GM21737 (cell line): ENCODE data around the gene RAB21.
A peak's percentile ranks its signal among the peaks of the same experiment; 100 is the strongest.
"Not testable (repeated sequence)": the region's sequence is repeated elsewhere in the genome, so short reads cannot be mapped to it uniquely, and the experiment has no call there.

Experiments used
- ATAC-seq: cut with Tn5 transposase; IDR thresholded peaks from one replicate; pipeline ENCODE4 v1.9.1; 2021; ENCODE audit warnings: mild to moderate bottlenecking, moderate library complexity; ENCODE audit not compliant: unreplicated experiment

The RAB21 gene

DNA sequence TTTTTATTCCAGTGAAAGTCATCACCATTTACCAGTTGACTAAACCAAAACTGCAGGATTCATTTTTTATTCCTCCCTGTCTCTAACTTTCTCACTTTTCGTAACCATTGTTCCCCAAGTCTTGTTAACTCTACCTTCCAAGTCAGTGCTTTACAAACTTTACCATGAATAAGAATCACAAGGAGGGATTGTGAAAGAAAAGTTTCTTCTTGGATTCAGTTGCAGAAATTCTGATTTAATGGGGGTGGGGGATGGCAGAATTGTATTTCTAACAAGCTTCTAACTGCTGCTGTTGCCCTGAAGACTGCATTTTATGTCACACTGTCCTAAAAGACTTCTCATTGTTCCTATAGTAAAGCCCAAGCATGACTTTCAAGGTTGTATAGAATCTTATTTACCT is 5.0 kb upstream of the RAB21 start:
- ATAC-seq: no peak

DNA sequence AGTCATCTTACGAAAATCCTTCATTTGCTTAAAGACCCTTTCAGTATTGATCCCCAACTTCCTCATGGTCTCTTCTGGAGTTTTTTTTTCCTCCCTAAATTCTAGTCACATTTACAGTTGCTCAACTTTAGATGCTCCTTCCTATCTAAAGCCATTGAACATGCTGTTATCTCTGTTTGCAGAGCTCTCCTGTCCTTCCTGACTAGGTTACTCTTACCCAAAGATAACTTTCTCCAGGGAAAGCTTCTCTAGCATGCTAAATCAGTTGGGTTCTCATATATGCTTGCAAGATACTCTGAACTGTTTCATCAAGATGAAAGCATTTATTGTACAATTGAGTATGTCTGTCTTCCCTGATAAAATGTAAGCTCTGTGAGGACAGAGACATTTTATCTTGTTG is 1.8 kb upstream of the RAB21 start:
- no peak for ATAC-seq

DNA sequence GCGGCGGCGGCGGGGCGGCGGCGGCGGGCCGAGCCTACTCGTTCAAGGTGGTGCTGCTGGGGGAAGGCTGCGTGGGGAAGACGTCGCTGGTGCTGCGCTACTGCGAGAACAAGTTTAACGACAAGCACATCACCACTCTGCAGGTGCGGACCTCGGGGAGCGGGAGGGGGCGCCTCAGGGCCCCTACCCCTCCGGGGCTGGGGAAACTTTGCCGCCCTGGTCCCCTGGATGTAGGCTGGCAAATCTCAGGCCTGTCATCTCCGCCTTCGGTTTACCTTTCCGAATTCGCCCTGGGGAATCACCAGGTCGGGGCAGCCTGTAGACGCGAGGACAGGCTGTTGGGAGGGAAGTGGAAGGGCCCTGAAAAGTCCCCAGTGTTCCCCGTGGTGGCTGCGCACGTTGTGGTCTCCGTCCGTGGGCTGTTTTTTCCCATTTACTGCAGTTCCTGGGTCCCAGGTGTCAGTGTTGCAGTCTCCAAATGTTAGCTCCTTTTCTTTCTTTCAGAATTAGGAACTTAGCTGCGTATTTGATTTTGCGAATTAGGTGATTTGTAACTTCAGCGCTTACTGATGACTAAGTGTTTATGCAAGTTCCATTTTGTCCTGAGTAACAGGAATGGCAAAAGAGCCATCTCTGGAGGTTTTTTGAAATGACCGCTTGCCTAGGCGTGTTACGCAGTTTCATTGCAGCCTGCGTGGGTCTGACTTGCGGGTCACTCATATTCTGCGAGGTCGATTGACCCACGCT is 656 bp downstream of the RAB21 start:
- ATAC-seq: peak; percentile 47

DNA sequence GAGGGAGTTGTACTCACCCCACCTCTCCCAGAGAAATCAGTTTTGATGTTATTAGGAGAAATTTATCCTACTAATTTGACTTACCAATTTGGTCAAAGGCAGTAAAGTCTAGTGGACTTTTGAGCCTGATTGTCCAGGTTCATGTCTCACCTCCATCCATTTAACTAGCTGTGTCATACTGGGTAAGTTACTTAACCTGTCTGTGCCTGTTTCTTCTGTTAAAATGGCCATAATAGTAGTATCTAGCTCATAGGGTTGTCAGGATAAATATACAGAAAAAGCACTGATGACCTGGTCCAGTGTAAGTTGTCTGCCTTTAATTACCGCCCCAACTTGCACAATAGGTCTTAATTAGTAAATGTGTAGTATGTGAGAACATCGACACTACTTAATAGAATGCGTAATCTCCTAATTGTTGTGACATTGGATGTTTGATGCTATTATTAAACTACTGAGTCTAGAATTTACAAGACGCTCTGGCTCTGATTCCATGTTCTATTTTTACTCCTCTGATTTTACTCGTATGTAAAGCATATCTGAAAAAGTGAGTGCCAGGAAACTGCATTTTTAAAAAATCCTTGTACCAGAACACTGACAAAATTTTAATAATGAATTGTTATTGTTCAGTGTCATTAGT is 1.5 kb downstream of the RAB21 start:
- ATAC-seq: no peak

DNA sequence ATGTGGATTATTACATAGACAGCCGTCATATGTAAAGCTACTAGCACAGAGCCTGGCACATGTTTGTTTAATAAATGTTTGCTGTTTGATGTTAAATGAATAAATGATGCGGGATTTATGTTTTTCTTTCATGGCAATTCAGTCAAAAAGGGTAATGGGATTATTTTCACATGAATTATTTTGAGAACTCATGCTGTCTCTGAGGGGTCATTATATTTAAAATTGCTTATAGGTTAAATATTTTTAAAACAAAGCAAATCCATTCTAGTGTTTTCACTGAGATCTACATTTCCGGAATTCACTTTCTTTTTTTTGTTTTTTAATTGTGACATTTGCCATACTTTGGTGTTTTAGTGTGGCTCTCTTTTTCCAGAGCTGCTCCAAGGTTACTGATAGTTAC is 5.3 kb downstream of the RAB21 start:
- no peak for ATAC-seq

DNA sequence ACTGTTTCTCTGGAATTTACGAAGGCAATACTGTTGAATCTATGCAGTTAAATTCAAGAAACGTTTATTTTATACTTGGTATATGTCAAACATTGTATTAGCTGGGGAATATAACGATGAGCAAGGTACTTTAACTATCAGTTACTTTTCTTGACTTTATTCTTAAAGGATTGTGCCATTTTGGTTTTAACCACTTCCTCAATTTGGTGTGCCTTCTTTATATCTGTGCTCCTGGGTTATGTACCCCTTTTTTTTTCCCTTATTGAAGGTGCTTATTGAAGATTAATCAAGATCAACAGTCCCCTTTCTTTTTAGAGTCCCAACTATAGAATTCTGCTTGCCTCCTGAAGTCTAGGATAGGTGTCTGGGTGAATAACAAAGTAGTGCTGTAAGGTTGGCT is 5.8 kb downstream of the RAB21 start:
- no peak for ATAC-seq

DNA sequence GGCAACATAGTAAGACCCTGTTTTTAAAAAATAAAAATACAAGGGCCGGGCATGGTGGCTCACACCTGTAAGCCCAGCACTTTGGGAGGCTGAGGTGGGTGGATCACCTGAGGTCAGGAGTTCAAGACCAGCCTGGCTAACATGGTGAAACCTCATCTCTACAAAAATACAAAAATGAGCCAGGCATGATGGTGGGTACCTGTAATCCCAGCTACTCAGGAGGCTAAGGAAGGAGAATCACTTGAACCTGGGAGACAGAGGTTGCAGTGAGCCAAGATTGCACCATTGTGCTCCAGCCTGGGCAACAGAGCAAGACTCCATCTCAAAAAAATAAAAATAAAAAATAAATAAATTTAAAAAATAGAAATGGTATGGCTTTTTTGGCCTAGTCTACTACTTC is 6.7 kb downstream of the RAB21 start:
- ATAC-seq: not testable (repeated sequence)

DNA sequence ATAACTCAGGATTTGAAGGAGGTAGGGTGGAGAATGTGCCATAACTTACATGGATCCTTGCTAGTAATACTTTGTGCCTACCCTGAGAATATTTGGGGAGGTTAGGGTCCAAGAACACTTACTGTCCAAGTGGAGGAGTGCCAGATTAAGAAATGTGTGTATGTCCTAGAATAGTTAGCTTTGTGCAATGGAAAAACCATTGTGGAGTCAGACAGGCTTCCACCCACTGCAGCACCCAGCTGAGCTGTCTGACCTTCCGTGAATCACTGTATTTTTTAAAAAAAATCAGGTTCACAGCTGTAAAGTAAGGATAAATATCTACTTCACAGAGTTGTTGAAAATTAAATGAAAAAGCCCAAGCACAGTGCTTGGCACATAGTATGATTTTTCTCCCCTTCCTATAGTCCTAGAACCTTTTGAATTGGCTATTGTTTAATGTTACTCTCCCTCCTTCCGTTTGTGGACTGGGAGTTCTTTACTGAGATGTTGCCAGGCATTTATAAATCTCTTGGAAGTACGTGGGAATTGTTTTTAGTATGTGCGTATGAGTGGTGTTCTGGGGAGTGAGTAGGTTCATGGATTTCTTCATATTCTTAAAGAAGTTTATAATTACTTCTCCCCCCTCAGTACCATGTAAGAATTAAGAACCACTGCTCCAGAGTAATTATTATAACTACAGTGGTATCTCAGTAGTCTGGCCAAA is 9.2 kb downstream of the RAB21 start:
- ATAC-seq: no peak

DNA sequence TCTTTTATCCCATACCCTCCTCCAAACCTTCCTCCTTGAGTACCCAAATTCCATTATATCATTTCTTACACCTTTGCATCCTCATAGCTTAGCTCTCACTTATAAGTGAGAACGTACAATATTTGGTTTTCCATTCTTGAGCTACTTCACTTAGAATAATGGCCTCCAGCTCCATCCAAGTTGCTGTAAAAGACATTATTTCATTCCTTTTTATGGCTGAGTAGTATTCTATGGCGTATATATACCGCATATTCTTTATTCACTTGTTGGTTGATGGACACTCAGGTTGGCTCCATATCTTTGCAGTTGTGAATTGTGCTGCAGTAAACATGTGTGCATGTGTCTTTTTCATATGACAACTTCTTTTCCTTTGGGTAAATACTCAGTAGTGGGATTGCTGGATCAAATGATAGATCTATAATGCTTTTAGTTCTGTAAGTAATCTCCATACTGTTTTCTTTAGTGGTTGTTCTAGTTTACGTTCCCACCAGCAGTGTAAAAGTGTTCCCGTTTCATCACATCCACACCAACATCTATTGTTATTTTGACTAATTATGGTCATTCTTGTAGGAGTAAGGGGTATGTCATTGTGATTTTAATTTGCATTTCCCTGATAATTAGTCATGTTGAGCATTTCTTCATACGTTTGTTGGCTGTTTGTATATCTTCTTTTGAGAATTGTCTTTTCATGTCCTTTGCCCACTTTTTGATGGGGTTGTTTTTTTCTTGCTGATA is 10.1 kb downstream of the RAB21 start:
- no peak for ATAC-seq

DNA sequence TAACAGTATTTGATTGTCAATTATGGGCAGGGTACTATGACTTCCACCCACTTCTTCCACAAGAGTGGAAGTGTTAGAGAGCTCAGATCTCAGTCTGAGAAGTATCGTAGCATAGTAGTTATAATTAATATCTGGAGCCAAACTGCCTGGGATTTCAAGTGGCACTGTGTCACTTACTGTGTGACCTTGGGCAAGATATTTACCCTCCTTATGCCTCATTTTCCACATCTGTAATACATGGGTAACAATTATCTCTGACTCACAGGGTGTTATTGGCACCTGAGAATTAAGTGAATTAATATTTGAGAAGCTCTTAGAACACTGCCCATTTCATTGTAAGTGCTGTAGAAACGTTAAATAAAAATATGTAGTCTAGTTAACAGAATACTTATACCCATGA is 11.5 kb downstream of the RAB21 start:
- ATAC-seq: no peak

DNA sequence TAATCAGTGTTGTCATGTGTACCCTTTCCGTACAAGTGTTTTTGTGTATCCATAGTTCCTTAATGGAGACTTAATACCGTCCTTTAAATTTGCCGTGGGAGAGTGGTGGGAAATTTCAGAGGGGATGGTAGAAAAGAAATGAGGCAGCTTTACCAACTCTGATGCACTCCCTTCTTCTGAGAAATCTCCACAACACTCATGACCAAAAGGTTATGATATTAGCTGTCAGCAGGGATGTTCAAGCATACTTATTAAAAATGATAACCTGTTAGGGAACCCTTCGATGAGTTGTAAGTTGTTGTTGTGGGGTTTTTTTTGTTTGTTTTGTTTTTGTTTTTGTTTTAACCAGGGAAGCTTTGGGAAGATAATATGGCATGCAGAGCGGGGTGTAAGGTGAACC is 12.5 kb downstream of the RAB21 start:
- no peak for ATAC-seq

DNA sequence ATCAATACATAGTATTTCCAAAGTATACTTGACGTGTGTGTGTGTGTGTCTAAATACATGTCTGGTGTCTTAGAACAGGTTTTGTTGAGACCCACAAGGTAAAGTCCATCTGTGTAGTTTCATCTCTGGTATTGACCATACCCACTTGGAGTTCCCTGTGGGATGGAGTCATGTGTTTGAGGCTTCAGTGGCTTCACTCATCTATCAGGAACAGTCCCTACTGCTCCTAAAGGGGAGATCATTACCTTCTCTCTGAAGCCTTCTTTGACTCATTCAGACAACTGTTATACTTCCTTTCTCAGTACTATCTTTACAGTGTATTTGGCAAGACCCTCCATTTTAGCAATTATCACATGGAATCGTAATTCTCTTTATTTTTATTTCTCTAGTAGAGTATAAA is 14.2 kb downstream of the RAB21 start:
- no peak for ATAC-seq

DNA sequence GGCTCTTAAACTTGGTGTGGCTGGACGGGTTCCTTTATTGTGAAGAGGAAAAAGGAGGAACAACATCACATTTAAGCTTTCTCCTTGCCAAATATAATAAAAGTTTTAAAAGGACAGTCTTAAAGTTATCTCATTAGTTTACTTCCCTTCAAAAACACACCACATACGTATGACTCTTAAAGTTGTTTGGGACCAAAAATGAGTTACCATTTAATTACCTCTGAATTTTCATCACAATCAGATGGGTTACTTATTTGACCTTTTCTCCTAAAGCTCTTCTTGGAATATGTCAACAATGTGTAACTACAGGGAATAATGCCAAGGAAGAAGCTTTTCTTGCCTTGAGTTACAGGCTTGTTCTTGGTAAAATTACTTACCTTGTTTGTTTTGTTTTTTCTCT is 16.4 kb downstream of the RAB21 start:
- ATAC-seq: no peak

DNA sequence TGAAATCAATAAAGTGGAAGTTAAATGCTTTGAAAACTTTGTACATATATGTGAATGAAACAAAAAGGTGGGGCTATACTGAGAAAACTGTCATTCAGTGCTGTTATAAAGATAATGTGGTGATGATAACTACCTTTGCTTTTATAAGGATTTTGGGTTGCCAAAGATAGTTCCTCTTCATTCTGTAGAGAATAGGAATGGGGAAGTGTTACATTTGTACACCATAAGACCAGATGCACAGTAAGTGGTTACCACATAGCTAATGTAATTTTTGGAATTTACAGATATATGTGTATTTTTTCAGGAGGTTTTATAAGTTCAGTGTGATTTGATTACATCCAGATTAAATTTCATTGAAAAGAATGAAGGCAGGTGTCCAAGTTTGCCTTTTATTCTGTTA is 18.1 kb downstream of the RAB21 start:
- ATAC-seq: no peak

DNA sequence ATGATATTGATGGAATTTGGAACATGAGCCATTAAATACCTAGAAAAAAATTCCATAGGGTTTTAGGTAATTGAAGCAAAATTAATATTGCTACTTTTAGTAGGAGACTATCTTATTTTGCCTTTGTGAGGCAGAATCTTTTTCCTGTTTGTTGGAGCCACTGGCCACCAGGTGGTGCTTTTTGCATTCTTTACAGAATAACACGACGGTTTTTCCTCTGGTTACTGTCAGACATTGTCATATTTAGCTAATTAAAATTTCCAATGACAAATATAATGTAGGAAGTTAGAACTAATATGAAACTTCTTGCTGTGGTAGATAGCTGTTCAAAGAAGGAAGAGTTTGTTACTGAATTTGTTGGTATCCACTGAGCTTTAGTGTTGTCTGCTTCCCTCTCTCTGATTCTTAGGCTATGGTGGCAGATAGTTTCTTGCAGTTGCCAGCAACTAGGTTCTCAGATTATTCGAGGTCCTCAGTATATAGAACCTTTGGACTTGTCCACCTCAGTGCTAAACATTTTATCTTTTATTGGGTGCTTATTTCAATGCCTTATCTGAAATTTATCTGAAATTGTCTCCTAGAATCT is 25.7 kb downstream of the RAB21 start:
- ATAC-seq: no peak

DNA sequence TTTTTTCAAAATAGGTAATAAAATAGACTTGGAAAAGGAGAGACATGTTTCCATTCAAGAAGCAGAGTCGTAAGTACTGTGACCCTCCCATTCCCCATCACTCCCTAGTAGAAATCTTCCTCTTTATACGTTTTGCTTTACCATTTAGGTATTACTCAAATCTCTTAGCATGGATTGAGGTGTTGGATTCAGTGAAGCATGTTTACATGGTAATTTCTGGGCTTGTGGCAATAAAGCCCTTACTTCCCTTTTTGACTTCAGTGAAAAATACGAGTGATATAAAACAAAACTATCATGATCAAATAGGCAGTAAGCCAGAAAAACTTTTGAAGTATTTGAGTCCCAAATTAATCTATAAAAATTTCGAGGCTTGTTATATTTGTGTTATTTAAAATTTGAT is 27.4 kb downstream of the RAB21 start:
- ATAC-seq: peak; percentile 43

DNA sequence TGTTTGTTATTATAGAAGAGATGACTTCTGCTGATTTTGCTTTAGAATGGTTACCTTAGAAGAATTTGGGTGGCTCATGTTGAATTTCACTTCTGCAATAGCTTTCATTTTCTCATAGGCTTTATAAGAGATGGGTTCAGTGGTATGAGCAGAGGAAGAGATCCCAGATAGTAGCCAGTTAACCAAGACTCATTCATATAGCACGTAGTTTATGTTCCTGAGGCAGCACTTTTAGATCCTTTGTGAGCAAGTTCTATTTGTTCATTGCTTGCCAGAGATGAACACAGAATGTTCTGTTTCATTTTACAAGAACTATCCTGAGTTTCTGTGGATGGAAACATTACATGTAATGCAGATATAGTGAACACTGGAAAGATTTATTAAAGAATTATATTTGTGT is 32.2 kb downstream of the RAB21 start:
- no peak for ATAC-seq

DNA sequence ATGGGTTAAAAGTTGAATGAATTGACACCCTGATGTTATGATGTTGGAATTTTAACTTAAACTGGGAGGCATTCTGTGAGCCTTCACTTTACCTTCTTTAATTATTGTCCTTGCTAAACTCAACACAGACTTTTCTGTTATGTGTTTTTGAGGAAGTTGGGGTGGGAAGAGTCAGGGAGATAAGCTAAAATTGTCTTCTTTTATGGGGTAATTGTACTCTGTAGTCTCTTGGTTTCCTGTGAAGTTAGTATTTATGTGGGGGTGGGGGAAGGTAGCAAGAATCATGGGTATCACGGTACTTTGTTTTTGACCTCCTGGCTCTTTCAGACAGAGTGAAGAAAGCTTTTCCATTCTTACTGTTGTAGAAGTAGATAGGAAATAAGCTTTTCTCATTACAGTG is 32.9 kb downstream of the RAB21 start:
- ATAC-seq: no peak

DNA sequence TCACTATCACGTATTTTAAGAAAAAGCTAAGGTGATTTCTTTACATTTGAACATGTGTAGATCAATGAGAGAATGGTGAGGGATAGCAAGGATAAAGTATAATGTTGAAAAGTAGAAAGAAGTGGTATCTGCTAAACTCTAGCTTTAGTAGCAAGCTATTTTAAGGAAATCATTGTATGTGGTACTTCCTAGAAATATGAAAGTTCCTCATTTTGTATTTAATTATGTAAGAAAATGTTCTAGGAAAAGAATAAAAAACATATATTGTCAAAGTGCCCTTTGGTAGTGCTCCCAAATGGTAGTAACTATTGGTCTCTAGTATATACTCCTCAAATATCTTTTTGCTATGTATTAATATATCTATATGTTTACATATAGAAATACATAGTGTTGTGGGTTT is 35.7 kb downstream of the RAB21 start:
- no peak for ATAC-seq

DNA sequence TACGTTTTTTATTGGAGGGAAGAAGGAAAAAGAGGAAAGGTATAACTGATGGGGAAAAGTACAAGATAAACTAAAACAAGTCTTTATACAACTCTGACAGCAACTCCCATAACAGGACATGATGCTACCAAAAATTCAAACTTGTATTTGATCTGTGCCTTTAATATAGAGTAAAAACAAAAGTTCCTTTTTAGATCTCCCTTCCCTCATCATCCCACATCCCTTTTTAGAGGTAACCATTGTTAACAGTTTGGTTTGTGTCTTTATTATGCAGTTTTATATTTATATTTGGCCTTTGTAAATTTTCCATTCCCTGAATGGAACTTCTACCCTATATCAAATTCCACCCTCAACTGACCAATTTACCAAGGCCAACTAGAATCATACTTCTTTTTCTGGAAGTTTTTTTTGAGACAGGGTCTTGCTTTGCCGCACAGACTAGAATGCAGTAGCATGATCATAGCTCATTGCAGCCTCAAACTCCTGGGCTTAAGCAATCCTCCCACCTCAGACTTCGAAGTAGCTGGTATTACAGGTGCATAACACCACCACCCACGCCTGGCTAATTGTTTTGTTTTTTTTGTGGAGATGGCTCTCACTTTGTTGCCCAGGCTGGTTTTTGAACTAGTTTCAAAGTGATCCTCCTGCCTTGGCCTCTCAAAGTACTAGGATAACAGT is 36.9 kb downstream of the RAB21 start:
- no peak for ATAC-seq

DNA sequence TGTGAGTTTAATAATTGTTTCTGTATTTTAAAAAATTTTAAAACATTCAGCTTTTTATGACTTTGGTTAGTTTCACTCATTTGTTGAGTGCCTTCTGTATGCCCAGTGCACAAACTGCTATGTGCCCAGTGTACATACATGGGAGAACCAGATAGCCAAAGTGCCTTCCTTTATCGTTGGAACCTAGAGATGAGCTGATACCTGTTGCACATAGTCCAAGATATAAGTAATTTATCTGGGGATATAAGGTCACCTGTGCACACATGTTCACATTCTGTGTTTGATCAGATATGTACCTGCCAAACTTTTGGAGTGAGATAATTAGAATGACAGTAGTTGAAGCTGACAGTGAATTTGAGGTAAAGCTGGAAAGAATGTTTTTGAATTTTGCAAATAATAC is 37.9 kb downstream of the RAB21 start:
- no peak for ATAC-seq
